ENCODE data around the gene BICC1.

The BICC1 gene

DNA sequence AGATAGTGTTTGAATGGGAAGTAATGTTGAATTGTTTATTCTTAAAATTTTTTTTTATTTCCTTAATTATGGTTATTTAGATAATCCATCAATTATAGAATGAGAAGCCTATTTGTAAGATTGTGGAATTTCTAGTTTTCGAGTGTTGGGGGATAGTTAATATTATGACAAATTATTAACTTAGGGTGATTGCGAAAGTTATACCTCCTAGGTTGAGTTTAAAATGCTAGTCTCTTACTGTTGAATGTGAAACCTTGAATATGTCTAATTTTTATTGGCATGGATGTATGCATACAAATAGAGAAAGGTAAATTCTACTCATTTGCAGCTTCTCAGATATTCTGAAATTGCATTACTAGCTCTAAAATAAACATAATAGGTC lies 43.2 kb downstream of the BICC1 start:
- Histone ChIP-seq H3K9me3 (no peaks in the 10 kb centered on the region), H3K36me3 (no peaks in the 10 kb centered on the region), H3K4me1 (ENCODE audit: control insufficient read depth in 1 of 2, insufficient read depth in 1 of 2, low read depth in 1 of 2, low read length in 1 of 2) (no peaks in the 10 kb centered on the region), H3K4me3 (ENCODE audit: low read depth in 1 of 2, low read length in 1 of 2) (no peak overlapping the region), H3K27ac (no peak overlapping the region), H3K27me3 (no peaks in the 10 kb centered on the region)
- TF ChIP-seq, protein P1, sequence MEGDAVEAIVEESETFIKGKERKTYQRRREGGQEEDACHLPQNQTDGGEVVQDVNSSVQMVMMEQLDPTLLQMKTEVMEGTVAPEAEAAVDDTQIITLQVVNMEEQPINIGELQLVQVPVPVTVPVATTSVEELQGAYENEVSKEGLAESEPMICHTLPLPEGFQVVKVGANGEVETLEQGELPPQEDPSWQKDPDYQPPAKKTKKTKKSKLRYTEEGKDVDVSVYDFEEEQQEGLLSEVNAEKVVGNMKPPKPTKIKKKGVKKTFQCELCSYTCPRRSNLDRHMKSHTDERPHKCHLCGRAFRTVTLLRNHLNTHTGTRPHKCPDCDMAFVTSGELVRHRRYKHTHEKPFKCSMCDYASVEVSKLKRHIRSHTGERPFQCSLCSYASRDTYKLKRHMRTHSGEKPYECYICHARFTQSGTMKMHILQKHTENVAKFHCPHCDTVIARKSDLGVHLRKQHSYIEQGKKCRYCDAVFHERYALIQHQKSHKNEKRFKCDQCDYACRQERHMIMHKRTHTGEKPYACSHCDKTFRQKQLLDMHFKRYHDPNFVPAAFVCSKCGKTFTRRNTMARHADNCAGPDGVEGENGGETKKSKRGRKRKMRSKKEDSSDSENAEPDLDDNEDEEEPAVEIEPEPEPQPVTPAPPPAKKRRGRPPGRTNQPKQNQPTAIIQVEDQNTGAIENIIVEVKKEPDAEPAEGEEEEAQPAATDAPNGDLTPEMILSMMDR (IDR thresholded peaks at IDR 0.05): no peak

- TF ChIP-seq, protein P1 (IDR thresholded peaks at IDR 0.05): no peak
- no peaks in the 10 kb centered on the region for H3K36me3 ChIP-seq
- H3K4me3 ChIP-seq (ENCODE audit: low read depth in 1 of 2, low read length in 1 of 2): no peak overlapping the region
Measured at GRCh38 chr10:58556516-58557165, 44.0 kb downstream of the BICC1 start.

DNA sequence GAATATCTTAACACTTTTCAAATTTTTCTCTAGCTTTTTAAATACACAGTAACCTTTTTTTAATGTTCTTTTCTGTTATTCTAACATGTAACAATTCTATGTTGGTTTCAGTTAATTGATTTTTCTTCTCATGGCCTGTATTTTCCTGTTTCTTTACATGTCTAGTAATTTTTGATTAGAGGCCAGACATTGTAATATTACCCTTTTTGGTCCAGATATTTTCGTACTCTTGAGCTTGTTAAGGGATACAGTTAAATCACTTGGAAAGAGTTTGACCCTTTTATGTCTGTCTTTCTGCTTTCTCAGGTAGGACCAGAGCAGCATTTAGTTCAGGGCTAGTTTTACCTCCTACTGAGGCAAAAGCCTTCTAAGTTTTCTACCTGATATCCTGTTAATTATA lies 45.0 kb downstream of the BICC1 start:
- H3K4me3 ChIP-seq (ENCODE audit: low read depth in 1 of 2, low read length in 1 of 2): no peak overlapping the region
- H3K27ac ChIP-seq: no peak overlapping the region
- no peaks in the 10 kb centered on the region for H3K27me3 ChIP-seq
- TF ChIP-seq, protein P1 (IDR thresholded peaks at IDR 0.05): no peak
- no peaks in the 10 kb centered on the region for H3K36me3 ChIP-seq
- H3K4me1 ChIP-seq (ENCODE audit: control insufficient read depth in 1 of 2, insufficient read depth in 1 of 2, low read depth in 1 of 2, low read length in 1 of 2): no peaks in the 10 kb centered on the region
- peaks cover 3% of the 10 kb centered on the region for H3K9me3 ChIP-seq

More at GRCh38 chr10:58556516-58557165, 44.0 kb downstream of the BICC1 start:
- Histone ChIP-seq H3K4me1 (ENCODE audit: control insufficient read depth in 1 of 2, insufficient read depth in 1 of 2, low read depth in 1 of 2, low read length in 1 of 2) (no peaks in the 10 kb centered on the region), H3K27me3 (no peaks in the 10 kb centered on the region), H3K9me3 (no peaks in the 10 kb centered on the region), H3K27ac (no peak overlapping the region)

- H3K4me3 ChIP-seq (ENCODE audit: low read depth in 1 of 2, low read length in 1 of 2): no peak overlapping the region
- no peaks in the 10 kb centered on the region for H3K36me3 ChIP-seq
- H3K9me3 ChIP-seq: peaks cover 3% of the 10 kb centered on the region
- TF ChIP-seq, protein P1 (IDR thresholded peaks at IDR 0.05): no peak
- no peaks in the 10 kb centered on the region for H3K27me3 ChIP-seq
- H3K27ac ChIP-seq: no peak overlapping the region
- no peaks in the 10 kb centered on the region for H3K4me1 ChIP-seq (ENCODE audit: control insufficient read depth in 1 of 2, insufficient read depth in 1 of 2, low read depth in 1 of 2, low read length in 1 of 2)
Measured at GRCh38 chr10:58560068-58560467, 47.4 kb downstream of the BICC1 start.

DNA sequence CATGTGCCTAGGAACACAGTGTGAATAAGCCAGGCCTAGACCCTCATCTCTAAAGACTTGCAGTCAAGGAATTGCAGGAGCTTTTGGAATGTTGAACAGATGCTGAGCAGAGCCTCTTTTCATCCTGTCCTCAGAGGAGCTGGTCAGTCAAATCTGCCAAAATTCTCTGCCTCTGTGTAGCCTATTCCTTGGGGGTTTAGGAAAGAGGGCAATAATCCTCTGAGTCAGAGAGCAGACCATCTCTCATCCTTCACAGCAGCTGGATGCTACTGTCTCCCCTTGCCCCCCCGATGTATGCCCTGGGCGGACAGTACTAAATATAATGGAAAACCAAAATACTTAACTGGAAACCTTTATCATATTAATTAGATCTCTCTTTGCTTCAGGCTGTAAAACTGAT lies 52.6 kb downstream of the BICC1 start:
- TF ChIP-seq, protein P1 (IDR thresholded peaks at IDR 0.05): no peak
- H3K4me3 ChIP-seq (ENCODE audit: low read depth in 1 of 2, low read length in 1 of 2): no peak overlapping the region
- H3K36me3 ChIP-seq: no peaks in the 10 kb centered on the region

More for the DNA sequence above, 52.6 kb downstream of the BICC1 start:
- H3K4me1 ChIP-seq (ENCODE audit: control insufficient read depth in 1 of 2, insufficient read depth in 1 of 2, low read depth in 1 of 2, low read length in 1 of 2): no peaks in the 10 kb centered on the region
- H3K9me3 ChIP-seq: peaks cover 3% of the 10 kb centered on the region
- no peaks in the 10 kb centered on the region for H3K27me3 ChIP-seq
- no peak overlapping the region for H3K27ac ChIP-seq

Measured in neutrophil (primary cell).